Tibial nerve (tissue), 4 donors: ENCODE results near the gene PABPC1L. TPM values are rescaled to one million over a fixed set of nuclear protein-coding genes. Genes with fewer than 3 reads are reported as not detected.

Experiments used
- DNase-seq, 2 donors: peaks; one replicate each; pipeline ENCODE4 v3.0.0-alpha.2; 2019; ENCODE audit warnings: low spot score in 2 of 2
- H3K27ac ChIP-seq, 4 donors: fragments of 200-600 bp; sonication (generic) in 3 of 4; one replicate each; pipeline ENCODE4 v1.5.1; 2017 to 2019; ENCODE audit warnings: mild to moderate bottlenecking in 1 of 4
- H3K27me3 ChIP-seq, 2 donors: fragments of 200-600 bp; sonication (generic) in 1 of 2; one replicate each; pipeline versions ENCODE4 v1.5.1 to v1.6.0; 2017 to 2019
- H3K36me3 ChIP-seq, 3 donors: fragments of 200-600 bp; sonication (generic); one replicate each; pipeline ENCODE4 v1.5.1; 2018 to 2019
- H3K4me1 ChIP-seq, 4 donors: fragments of 200-600 bp; sonication (generic) in 3 of 4; one replicate each; pipeline ENCODE4 v1.5.1; 2017 to 2019
- H3K4me3 ChIP-seq, 4 donors: fragments of 200-600 bp; sonication (generic) in 3 of 4; one replicate each; pipeline ENCODE4 v1.5.1; 2017 to 2019; ENCODE audit warnings: mild to moderate bottlenecking in 1 of 4, moderate library complexity in 1 of 4
- H3K9me3 ChIP-seq, 4 donors: fragments of 200-600 bp; sonication (generic) in 3 of 4; one replicate each; pipeline ENCODE4 v1.5.1; 2017 to 2019
- CTCF ChIP-seq, 5 experiments: fragments of 200-600 bp in 3 of 5; fragments of 450-650 bp in 2 of 5; sonication (generic) in 3 of 5; IDR thresholded peaks; one replicate each; pipeline ENCODE4 v1.5.1; 2016 to 2019; ENCODE audit warnings: antibody characterized with exemption in 5 of 5, mild to moderate bottlenecking in 3 of 5, moderate library complexity in 2 of 5
- EP300 ChIP-seq, 2 donors: sonication (generic); formaldehyde crosslinking; IDR thresholded peaks; one replicate each; pipeline ENCODE4 v1.6.1; 2017; ENCODE audit warnings: antibody characterized with exemption in 2 of 2, mild to moderate bottlenecking in 1 of 2
- POLR2A ChIP-seq, 2 donors: fragments of 450-650 bp; IDR thresholded peaks; one replicate each; pipeline ENCODE4 v1.6.1; 2017; ENCODE audit warnings: antibody characterized with exemption in 2 of 2, mild to moderate bottlenecking in 2 of 2, moderate library complexity in 2 of 2
- WGBS, 2 donors: methylation state at CpG; one replicate each; pipeline ENCODE4 v1.1.5; 2018; 5-methylcytosine and 5-hydroxymethylcytosine counted together
- total RNA-seq, 4 donors: library from RNA; depleted of rRNA; stranded (reverse); fragments of >200 nt; gene quantifications; one replicate each; pipeline ENCODE4 v1.1.0, GENCODE V29; 2016

The PABPC1L gene
- total RNA-seq, 4 donors from 2014 or later, result 11.8 to 27.9 (median 16.0) TPM

GRCh38 chr20:44900231-44900854, 9.5 kb upstream of the PABPC1L start:
- no peak overlapping the region for H3K27ac ChIP-seq
- no peak overlapping the region for H3K4me3 ChIP-seq
- peaks cover 4 to 69% (median 20%) of the 10 kb centered on the region in 4 donors for H3K4me1 ChIP-seq
- H3K9me3 ChIP-seq, result no peaks in the 10 kb centered on the region
- no peaks in the 10 kb centered on the region for H3K27me3 ChIP-seq
- TF ChIP-seq CTCF (IDR thresholded peaks at IDR 0.05), result no peak
- no peak for TF ChIP-seq POLR2A (IDR thresholded peaks at IDR 0.05)
- no peak for TF ChIP-seq EP300 (IDR thresholded peaks at IDR 0.05)
- peaks cover 0 to 40% (median 5%) of the 10 kb centered on the region in 3 donors for H3K36me3 ChIP-seq
- WGBS, 2 donors, result 91 to 95% methylated on average over 5 of the region's 5 CpGs
- no peak for DNase-seq

- Histone ChIP-seq H3K4me3 (no peak overlapping the region), H3K36me3 (peaks cover 0 to 56% (median 5%) of the 10 kb centered on the region in 3 donors), H3K27ac (peak overlapping the region in 1 of 4 donors; percentile 46), H3K27me3 (no peaks in the 10 kb centered on the region), H3K4me1 (peaks cover 2 to 52% (median 10%) of the 10 kb centered on the region in 4 donors), H3K9me3 (no peaks in the 10 kb centered on the region)
- DNase-seq, result no peak
- no peak for TF ChIP-seq CTCF (IDR thresholded peaks at IDR 0.05)
- 38 to 48% methylated on average over 2 of the region's 2 CpGs for WGBS, 2 donors
Observed at GRCh38 chr20:44901974-44902373, 7.9 kb upstream of the PABPC1L start.

GRCh38 chr20:44904377-44904776, 5.5 kb upstream of the PABPC1L start:
- 86 to 97% methylated on average over 5 of the region's 5 CpGs for WGBS, 2 donors
- no peak overlapping the region for H3K27ac ChIP-seq
- H3K36me3 ChIP-seq, result peaks cover 0 to 68% (median 5%) of the 10 kb centered on the region in 3 donors
- no peaks in the 10 kb centered on the region for H3K9me3 ChIP-seq
- H3K4me1 ChIP-seq, result peaks cover 0 to 33% (median 6%) of the 10 kb centered on the region in 4 donors
- no peak for DNase-seq
- no peak overlapping the region for H3K4me3 ChIP-seq
- no peak for TF ChIP-seq CTCF (IDR thresholded peaks at IDR 0.05)
- TF ChIP-seq POLR2A (IDR thresholded peaks at IDR 0.05), result no peak
- no peak for TF ChIP-seq EP300 (IDR thresholded peaks at IDR 0.05)
- H3K27me3 ChIP-seq, result no peaks in the 10 kb centered on the region

GRCh38 chr20:44908987-44909871, 631 bp upstream of the PABPC1L start:
- 23 to 25% methylated on average over 14 of the region's 14 CpGs for whole genome bisulfite sequencing, 2 donors
- peak overlapping the region; percentile 53 to 70 (median 59) for H3K4me3 ChIP-seq
- peaks cover 0 to 18% (median 8%) of the 10 kb centered on the region in 4 donors for H3K4me1 ChIP-seq
- no peaks in the 10 kb centered on the region for H3K27me3 ChIP-seq
- TF ChIP-seq EP300 (IDR thresholded peaks at IDR 0.05) (no peak), POLR2A (IDR thresholded peaks at IDR 0.05) (no peak)
- no peak for DNase-seq
- peak overlapping the region in 2 of 4 donors; percentile 6 to 42 for H3K27ac ChIP-seq
- H3K9me3 ChIP-seq, result no peaks in the 10 kb centered on the region
- H3K36me3 ChIP-seq, result peaks cover 0 to 58% (median 0%) of the 10 kb centered on the region in 3 donors

GRCh38 chr20:44910690-44911262, 916 bp downstream of the PABPC1L start:
- H3K27ac ChIP-seq, result no peak overlapping the region
- peaks cover 0 to 43% (median 0%) of the 10 kb centered on the region in 3 donors for H3K36me3 ChIP-seq
- 65 to 78% methylated on average over 14 to 17 of the region's 17 CpGs for WGBS, 2 donors
- H3K4me3 ChIP-seq, result peak overlapping the region in 3 of 4 donors; percentile 53 to 70 (median 62)
- no peak for DNase-seq
- H3K4me1 ChIP-seq, result peaks cover 0 to 18% (median 8%) of the 10 kb centered on the region in 4 donors
- H3K9me3 ChIP-seq, result no peaks in the 10 kb centered on the region
- TF ChIP-seq EP300 (IDR thresholded peaks at IDR 0.05), result no peak
- TF ChIP-seq CTCF (IDR thresholded peaks at IDR 0.05), result no peak
- no peak for TF ChIP-seq POLR2A (IDR thresholded peaks at IDR 0.05)
- no peaks in the 10 kb centered on the region for H3K27me3 ChIP-seq
